GM06990 (cell line): ENCODE data around the gene TNKS1BP1.

Source experiments
- DNase-seq: peaks from one replicate; pipeline ENCODE4 v3.0.0-alpha.2; 2011; ENCODE audit not compliant: insufficient read length; ENCODE audit errors: extremely low read depth
- H3K27me3 ChIP-seq: replicated peaks from 2 replicates; pipeline ENCODE4 v1.6.0; 2011; ENCODE audit warnings: low read length; ENCODE audit not compliant: control insufficient read depth, insufficient read depth
- H3K36me3 ChIP-seq: 2 replicates; pipeline ENCODE4 v1.5.1; 2011; ENCODE audit warnings: low read length; ENCODE audit not compliant: control insufficient read depth, insufficient read depth
- H3K4me3 ChIP-seq: replicated peaks from 2 replicates; pipeline ENCODE4 v1.5.1; 2011; ENCODE audit warnings: low read depth, mild to moderate bottlenecking, control low read depth, low read length
- TF ChIP-seq, protein P1 (sequence below): IDR thresholded peaks from 2 replicates; pipeline ENCODE4 v1.5.1; 2011; ENCODE audit warnings: low read length, control low read depth, mild to moderate bottlenecking, inconsistent platforms; ENCODE audit not compliant: insufficient read depth, poor library complexity, severe bottlenecking

The TNKS1BP1 gene

DNA sequence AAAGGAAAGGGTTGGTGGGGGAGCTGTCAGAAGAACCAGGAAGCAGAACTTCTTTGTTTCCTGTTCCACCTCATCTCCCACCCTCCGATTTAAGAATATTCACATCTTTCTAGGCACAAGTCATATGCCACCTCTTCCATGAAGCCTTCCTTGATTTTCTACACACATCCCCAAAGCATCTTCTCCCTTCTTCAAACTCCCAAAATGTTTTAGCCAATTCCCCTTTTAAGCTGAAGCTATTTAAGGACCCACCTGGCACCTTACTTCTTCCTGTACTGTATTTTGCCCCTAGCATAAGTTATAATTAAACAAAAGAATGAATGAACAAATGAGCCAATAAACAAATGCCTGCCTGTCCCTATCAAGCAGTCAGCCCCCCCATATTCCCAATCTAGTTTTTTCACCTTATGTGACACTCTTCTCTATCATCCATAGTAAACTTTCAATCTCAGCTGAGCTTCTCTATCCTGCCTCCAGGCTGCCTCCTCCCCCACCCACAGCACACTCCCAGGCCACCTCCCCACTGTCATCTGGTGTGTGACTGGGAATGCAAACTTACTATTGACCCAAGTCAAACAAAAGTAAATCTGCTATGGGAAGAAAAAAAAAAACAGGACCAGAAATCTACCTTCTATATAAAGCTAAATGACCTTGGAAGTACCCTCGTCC lies 3.9 kb downstream of the TNKS1BP1 start:
- Histone ChIP-seq H3K27me3 (no peaks in the 10 kb centered on the region), H3K36me3 (no peaks in the 10 kb centered on the region; the same call in none of the 2 replicates), H3K4me3 (no peak overlapping the region)
- no peak for DNase-seq
- TF ChIP-seq, protein P1, sequence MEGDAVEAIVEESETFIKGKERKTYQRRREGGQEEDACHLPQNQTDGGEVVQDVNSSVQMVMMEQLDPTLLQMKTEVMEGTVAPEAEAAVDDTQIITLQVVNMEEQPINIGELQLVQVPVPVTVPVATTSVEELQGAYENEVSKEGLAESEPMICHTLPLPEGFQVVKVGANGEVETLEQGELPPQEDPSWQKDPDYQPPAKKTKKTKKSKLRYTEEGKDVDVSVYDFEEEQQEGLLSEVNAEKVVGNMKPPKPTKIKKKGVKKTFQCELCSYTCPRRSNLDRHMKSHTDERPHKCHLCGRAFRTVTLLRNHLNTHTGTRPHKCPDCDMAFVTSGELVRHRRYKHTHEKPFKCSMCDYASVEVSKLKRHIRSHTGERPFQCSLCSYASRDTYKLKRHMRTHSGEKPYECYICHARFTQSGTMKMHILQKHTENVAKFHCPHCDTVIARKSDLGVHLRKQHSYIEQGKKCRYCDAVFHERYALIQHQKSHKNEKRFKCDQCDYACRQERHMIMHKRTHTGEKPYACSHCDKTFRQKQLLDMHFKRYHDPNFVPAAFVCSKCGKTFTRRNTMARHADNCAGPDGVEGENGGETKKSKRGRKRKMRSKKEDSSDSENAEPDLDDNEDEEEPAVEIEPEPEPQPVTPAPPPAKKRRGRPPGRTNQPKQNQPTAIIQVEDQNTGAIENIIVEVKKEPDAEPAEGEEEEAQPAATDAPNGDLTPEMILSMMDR, result no peak

DNA sequence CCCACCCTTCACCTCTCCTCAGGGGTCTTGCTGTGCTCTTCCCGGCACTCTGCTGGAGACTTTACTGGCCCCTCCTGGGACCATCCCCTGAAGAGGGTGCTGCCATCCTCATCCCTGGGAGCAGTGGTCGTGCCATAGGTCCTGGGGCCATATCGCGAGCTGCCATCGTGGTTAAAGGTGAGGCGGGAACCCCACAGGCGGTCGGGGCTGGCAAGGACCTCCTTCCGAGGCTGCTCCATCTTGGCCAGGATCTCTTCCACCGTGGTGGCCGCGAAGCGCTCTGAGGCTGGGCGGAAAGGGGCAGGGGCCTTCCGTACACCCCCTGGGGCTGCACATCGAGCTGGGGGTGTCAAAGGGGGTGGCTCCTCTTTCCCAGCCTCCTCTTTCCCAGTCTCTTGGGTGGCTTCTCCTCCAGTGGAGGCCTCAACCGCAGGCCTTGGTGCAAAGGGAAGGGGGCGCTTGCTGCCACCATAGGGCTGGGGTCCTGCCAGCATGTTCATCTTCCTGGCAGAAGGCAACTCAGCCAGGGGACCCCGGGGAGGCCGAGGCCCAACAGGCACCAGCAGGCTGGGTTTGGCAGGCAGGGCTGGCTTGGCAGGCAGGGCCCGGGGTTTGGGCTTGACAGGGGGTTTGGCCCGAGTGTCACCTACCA lies 4.6 kb downstream of the TNKS1BP1 start:
- Histone ChIP-seq H3K27me3 (no peaks in the 10 kb centered on the region), H3K36me3 (no peaks in the 10 kb centered on the region; the same call in none of the 2 replicates), H3K4me3 (no peak overlapping the region)
- DNase-seq, result no peak
- TF ChIP-seq, protein P1, result no peak

DNA sequence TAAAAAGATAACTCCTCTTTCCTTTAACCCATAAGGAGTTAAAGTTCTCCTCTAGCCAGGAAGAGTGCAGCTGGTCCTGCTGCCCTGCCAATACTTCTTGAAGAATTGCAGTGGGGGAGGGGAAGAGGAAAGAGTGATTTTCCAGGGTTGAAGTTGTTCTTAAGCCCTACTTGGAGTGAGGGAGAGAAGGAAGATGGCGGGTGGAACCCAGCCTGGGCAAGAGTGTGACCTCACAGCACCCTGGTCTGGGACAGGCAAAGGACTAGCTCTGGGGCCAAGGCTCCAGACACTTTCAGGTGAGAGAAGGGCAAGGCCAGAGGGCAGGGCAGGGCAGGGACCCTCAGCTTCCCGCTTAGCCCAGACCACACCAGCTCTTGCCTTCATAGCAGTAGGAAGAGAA lies 6.6 kb downstream of the TNKS1BP1 start:
- TF ChIP-seq, protein P1, result no peak
- no peak for DNase-seq
- Histone ChIP-seq H3K27me3 (no peaks in the 10 kb centered on the region), H3K36me3 (no peaks in the 10 kb centered on the region; the same call in none of the 2 replicates), H3K4me3 (no peak overlapping the region)

DNA sequence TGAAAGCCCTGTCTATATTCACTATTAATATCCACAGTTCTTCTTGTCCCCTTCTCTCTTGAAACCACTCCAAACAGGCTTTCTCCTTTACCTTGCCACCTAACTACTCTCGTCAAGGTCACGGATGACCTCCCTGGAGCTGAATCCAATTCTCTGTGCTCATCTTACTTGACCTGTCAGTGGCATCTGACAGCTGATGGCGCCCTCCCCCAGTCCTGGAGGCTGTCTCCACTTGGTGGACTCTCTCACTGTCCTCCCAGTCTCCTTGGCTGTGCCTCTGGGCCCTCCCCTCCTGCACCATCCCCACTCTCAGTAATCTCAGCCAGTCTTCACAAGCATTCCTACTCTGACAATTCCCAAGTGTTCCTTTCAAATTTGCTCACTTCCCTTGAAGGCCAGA lies 8.7 kb downstream of the TNKS1BP1 start:
- TF ChIP-seq, protein P1, result no peak
- Histone ChIP-seq H3K36me3 (no peaks in the 10 kb centered on the region; the same call in none of the 2 replicates), H3K27me3 (no peaks in the 10 kb centered on the region), H3K4me3 (no peak overlapping the region)
- no peak for DNase-seq

DNA sequence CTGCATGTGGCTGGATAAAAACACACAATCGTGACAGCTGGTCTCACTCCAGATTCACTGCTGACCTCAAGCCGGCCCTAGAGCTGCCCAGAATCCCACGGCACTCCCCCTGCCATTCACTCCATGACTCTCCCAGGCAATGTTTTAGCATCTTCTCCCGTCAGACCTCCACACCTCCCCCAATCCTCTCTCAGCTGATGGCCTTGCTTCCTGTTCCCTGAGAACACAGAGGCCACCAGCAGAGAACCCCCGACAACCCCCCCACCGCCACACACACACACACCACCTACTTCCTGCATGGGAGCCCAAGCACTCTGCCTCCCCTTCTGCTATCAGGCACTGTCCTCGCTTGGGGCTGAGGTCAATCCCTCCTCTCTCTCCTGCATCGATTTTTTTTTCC lies 9.3 kb downstream of the TNKS1BP1 start:
- Histone ChIP-seq H3K4me3 (no peak overlapping the region), H3K36me3 (no peaks in the 10 kb centered on the region; the same call in none of the 2 replicates), H3K27me3 (no peaks in the 10 kb centered on the region)
- TF ChIP-seq, protein P1, result no peak
- DNase-seq, result no peak
